ENCODE data around the gene SEC61A1.
A peak's percentile ranks its signal among the peaks of the same experiment; 100 is the strongest.

The SEC61A1 gene

DNA sequence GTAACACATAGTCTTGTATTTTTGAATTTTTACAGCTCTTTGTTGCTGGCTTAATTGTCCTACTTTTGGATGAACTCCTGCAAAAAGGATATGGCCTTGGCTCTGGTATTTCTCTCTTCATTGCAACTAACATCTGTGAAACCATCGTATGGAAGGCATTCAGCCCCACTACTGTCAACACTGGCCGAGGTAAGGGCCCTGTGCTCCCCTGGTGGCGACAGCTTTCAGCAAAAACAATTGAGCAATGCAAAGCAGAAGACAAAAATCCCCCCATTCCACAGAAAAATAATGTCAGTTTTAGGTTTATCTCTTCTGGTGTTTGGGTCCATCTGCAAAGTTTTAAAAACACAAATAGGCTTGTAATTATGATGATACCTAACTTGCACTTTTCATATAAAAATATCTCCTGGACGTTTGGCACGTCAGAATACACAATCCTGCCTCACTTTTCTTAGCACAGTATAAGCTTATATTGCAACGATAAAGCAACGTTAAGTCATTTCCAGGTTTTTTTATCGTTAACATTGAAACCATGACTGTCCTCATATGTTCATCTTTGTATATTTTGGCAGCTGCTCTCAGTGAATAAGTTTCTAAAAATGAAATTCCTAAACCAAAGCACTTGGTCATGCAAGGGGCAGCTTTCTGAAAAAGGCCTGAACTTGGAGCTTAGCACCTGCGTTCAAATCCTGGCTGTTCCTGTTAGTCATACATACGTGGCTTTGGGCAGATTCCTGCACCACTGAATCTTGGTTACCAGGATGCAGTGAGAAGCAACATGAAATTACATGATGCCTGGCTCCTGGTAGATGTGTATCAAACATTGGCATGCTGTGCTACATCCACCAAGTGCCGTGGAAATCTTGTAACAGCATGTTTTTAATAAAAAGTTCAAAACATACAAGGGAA, 8.5 kb downstream of the SEC61A1 start:
- no peak for DNase-seq

DNA sequence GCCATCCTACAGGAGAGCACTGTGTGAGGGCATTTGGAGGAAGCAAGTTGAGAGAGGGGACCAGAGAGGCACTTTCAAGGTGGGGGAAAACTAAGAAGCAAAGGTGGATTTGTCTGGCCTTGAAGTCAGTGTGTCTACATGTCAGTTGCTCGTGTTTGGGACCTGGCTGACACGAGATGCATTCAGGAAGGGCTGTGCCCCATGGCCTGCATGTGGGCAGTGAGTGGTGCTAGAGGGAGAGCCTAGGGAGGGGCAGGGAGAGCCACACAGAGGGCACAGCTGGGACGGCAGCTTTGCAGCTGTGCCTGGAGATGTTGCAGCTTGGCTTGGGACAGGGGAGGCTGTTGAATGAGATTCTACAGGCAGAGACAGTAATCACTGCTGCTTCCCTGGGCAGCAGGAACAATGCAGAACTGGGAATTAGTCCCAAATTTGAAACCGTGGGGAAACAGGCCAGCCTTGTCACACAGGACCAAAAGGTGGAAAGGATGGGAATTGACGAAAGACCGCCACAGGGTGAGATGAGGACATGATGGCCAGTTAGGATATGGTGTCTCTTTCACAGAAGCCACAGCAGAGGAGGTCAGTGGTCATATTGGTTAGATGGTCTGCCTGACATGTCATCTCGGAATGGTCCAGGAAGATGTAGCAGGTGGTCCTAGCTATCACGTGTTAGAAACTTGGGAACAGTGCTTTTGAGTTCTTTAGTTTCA, 10.0 kb downstream of the SEC61A1 start:
- no peak for DNase-seq

- DNase-seq: no peak
These were observed 11.6 kb downstream of the SEC61A1 start for GRCh38 chr3:128063865-128064264.

GRCh38 chr3:128064962-128065361, 12.7 kb downstream of the SEC61A1 start:
- no peak for DNase-seq

DNA sequence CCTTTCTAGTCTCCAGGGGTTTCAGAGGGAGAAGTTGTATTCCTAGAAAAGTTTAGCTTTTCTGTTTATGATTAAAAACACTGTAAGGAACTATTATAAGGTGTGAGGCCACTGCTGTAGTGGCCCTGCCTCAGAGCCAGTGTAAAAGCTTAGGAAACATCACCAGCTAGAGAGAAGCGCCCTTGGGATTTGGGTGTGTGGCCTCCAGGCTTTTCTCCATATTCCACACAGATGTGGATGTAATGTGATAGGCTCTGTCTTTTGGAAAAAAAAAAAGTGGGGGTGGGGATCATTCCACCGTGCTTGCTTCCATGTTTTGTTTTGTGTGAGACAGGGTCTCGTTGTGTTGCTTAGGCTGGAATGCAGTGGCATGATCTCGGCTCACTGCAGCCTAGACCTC, 13.9 kb downstream of the SEC61A1 start:
- DNase-seq: no peak

- DNase-seq: no peak
These were observed 14.4 kb downstream of the SEC61A1 start for GRCh38 chr3:128066676-128067075.

GRCh38 chr3:128067489-128067888, 15.3 kb downstream of the SEC61A1 start:
- no peak for DNase-seq

- DNase-seq: no peak
These were observed 16.0 kb downstream of the SEC61A1 start for GRCh38 chr3:128068156-128068620.

GRCh38 chr3:128069271-128069670, 17.0 kb downstream of the SEC61A1 start:
- no peak for DNase-seq

GRCh38 chr3:128070898-128071591, 18.8 kb downstream of the SEC61A1 start:
- no peak for DNase-seq

- DNase-seq: no peak
These were observed 19.7 kb downstream of the SEC61A1 start for GRCh38 chr3:128071771-128072453.

- DNase-seq: no peak
These were observed 20.4 kb downstream of the SEC61A1 start for GRCh38 chr3:128072454-128073184.

GRCh38 chr3:128073185-128073725, 21.0 kb downstream of the SEC61A1 start:
- DNase-seq: no peak

GRCh38 chr3:128073807-128074206, 21.6 kb downstream of the SEC61A1 start:
- DNase-seq: no peak

- no peak for DNase-seq
These were observed 22.7 kb downstream of the SEC61A1 start for GRCh38 chr3:128074851-128075521.

DNA sequence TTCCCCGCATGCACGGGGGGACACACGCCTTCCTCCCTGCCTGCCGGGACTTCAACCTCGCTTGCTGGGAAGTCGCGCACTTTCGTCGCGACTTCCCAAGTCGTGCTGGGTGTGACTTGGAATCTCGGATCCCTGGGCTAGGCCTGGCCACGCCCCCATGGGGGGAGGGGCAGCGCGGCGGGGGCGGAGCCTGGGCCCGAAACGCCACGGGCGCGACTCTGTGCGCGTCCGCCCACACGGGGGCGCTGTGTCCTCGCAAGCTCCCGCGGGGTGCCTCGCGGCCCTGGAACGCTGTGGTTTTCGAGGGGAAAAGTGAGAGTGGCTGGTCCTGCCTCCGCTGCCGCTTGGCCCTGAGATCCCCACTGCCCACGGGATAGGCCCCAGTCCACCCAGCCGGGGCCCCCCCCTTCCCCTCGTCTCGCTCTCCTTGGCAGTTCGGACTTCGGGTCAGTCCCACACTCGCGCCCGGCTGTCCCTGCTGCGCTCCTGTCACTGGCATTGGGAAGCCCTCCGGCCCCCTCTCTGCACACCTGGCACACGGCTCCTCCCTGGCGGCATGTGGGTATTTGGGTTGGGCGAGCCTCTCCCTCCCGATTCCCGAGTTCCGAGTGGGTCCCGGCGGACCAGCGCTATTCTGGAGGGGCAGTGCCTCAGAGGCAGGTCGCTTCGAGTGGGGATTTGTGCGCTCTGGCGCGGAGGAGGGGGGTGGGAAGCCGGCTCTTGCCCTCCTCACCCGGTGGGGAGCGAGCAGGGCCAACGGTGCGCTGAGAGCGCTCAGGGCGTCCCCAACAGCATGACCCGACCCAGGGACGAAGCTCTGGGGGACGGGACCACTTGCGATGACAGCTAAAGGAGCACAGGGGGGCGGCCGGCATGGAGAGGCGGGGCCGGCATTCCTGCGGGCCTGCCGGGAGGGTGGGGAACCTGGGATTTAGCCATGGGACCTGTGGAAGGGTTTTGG, 23.6 kb downstream of the SEC61A1 start:
- DNase-seq: peak; percentile 78

DNA sequence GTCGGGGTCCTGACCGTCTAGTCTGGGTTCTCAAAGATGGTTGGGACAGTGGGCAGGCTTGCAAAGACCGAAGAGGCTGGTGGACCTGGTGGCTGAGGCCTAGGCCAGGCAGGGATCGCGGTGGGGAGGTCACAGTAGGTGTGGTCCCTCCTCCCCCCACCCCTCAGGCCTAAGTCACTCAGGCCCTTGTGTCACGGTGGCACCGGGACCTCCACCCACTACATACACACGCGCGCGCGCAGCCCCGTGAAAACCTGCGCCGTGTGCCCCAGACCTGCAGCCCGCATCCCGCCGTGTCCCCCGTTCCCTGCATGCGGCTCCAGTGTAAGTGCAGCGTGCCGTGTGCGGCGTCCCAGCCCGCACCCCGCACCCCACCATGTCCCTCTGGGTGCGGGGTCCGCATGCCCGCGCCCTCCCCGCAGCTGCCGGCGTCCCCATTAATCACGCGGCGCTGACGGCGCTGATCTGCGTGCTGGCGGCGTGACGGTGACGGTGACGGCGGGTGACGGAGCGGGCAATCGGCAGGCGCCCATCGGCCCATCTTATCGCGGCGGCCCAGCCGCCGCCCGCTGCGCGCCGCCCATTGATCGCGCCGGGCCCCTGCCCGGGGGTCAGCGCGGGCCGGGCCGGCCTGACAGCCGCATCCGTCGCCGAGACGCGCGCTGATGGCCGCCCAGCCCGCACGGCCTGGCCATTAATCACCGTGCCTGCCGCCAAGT, 24.4 kb downstream of the SEC61A1 start:
- peak; percentile 41 for DNase-seq

- DNase-seq: no peak
These were observed 25.0 kb downstream of the SEC61A1 start for GRCh38 chr3:128077202-128077624.

GRCh38 chr3:128077665-128078064, 25.4 kb downstream of the SEC61A1 start:
- DNase-seq: no peak

All from stimulated activated CD4-positive, alpha-beta T cell treated with anti-CD3 and anti-CD28 coated beads, Interleukin-1b, Interleukin-23, amount 100 ng/mL, for 48 hours (primary cell).